ENCODE measurements around the gene RAD51B.
"Not testable (repeated sequence)": the region's sequence is repeated elsewhere in the genome, so short reads cannot be mapped to it uniquely, and the experiment has no call there.

RAD51B gene

DNA sequence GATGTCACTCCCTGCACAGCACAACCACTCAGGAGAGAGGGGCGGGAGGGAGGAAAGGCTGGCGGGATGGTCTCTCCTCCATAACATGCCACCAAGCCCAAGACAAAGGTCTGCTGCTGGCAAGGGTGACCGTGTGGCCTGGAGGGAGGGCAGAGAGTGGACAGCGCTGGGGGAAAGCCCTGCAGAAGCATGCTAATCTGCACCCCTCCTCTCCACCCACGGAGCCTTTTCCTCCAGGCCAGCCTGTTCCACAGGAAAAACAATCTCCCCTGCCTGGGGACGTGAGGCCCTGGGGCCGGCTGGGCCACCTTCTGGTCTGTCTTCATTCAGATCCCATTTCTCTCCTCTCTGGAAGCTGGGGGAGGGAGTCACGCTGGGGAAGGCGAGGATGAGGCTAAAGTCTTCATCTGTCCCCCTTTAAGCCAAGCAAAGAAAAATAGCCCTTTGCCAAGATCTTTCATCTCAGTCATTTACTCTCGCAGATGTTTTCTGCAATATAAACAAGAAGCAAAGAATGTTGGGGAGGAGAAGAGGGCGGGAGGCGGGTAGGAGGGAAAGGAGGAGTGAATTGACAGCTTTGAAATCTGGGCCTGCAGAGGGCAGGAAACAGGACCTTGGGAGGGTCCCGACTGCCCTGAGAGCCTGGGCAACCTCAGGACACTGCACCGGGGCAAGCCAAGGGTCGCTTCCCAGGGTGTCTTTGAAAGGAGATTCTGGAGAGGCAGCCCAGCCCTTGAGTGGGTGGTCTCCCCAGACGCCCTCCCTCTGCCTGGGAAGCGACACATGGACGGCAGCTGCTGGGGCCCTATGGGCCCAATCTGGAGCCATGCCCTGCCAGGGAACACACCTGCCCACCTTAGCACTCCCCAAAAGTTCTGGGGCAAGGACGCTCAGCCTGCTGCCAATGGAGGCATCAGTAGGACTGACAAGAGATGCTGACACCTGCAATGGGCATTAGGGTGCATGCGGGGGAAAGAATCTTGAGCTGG lies 839.7 kb downstream of the RAD51B start:
- TF ChIP-seq, protein P1, sequence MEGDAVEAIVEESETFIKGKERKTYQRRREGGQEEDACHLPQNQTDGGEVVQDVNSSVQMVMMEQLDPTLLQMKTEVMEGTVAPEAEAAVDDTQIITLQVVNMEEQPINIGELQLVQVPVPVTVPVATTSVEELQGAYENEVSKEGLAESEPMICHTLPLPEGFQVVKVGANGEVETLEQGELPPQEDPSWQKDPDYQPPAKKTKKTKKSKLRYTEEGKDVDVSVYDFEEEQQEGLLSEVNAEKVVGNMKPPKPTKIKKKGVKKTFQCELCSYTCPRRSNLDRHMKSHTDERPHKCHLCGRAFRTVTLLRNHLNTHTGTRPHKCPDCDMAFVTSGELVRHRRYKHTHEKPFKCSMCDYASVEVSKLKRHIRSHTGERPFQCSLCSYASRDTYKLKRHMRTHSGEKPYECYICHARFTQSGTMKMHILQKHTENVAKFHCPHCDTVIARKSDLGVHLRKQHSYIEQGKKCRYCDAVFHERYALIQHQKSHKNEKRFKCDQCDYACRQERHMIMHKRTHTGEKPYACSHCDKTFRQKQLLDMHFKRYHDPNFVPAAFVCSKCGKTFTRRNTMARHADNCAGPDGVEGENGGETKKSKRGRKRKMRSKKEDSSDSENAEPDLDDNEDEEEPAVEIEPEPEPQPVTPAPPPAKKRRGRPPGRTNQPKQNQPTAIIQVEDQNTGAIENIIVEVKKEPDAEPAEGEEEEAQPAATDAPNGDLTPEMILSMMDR (conservative IDR thresholded peaks at IDR 0.05; ENCODE audit: low read depth, low read length) = no peak
- DNase-seq (ENCODE audit: low read depth) = no peak
- H3K4me3 ChIP-seq (ENCODE audit: low read length) = no peak overlapping the region

DNA sequence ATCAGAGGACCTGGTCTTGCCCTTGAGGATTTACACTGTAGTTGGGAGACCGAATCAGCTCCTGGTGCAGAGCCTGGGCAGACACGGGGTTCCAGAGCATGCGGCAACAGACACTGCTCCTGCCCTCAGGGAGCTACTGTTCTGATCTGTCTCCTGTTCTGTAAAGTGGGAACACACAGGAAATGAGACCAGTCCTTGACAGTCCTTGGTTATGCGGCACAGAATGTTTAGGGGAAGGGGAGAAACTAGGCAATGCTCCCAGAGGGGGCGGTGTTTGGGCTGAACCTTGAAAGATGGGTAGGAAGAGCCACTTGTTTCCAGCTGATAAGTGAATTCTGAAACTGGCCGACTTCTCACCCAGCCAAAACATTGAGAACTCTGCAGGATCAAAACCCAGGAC lies 840.9 kb downstream of the RAD51B start:
- TF ChIP-seq, protein P1 (conservative IDR thresholded peaks at IDR 0.05; ENCODE audit: low read depth, low read length) = no peak
- DNase-seq (ENCODE audit: low read depth) = no peak

DNA sequence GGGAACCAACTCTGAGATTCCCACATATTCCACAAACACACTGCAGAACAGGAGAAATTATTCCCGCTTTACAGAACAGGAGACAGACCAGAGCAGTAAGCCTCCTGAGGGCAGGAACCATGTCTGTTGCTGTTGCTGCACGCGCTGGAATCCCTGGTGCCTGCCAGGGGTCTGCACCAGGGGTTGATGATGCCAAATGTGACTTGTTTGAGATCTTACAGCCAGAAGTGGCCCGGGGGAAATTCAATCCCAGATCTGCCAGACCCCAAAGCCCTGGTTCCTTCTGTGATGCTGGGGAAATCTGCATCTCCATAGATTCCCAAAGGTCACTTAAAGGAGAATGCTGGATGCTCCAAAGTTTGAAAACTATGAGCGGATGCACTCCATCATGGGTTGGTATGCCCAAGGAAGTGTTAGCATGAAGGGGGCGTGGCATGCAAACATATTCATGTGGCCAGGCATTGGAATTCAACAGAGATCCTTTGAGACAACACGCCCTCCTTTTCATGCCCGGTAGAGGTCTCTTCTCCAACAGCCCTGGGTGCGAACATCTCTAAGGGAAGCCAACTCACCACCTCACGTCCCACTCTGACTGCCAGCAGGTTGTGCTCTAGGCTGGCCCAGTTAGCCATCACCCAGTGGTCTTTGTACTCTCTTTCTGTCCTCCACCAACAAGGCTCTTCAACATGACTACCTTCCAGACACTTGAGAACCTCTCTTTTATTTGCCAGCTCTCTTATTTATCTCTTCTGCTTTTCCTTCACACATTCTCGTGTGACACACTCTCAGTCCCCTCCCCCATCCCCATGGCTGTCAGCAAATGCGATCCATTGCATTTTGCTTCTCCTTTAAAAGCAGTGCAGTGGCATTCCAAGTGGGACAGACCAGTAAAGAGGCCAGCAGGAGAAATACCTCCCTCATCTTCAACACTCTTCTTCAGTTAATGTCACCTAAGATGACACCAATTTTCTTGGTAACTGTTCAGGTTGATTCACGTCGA lies 841.9 kb downstream of the RAD51B start:
- no peak overlapping the region for H3K4me3 ChIP-seq (ENCODE audit: low read length)
- TF ChIP-seq, protein P1 (conservative IDR thresholded peaks at IDR 0.05; ENCODE audit: low read depth, low read length) = no peak
- DNase-seq (ENCODE audit: low read depth) = no peak

More for the DNA sequence above, 840.9 kb downstream of the RAD51B start:
- H3K4me3 ChIP-seq (ENCODE audit: low read length) = no peak overlapping the region

DNA sequence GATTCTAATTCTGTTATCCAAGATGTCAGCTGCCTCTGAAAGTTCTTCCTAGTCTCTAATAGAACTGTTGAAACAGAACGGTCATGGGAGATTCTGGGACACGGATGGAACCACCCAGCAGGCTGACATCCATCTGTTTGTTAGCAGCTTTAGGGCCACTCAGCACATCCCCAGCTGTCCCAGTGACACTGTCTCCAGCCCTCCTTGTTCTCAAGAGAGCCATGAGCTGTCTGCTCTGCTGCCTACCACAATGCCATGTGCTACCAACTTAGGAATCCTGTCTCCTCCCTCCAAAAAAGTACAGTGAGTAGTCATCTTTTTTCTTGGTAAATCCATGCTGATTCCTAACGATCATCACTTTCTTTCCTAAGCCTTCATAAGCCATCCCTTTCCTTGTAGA lies 842.8 kb downstream of the RAD51B start:
- TF ChIP-seq, protein P1 (conservative IDR thresholded peaks at IDR 0.05; ENCODE audit: low read depth, low read length) = no peak
- H3K4me3 ChIP-seq (ENCODE audit: low read length) = no peak overlapping the region
- DNase-seq (ENCODE audit: low read depth) = no peak

DNA sequence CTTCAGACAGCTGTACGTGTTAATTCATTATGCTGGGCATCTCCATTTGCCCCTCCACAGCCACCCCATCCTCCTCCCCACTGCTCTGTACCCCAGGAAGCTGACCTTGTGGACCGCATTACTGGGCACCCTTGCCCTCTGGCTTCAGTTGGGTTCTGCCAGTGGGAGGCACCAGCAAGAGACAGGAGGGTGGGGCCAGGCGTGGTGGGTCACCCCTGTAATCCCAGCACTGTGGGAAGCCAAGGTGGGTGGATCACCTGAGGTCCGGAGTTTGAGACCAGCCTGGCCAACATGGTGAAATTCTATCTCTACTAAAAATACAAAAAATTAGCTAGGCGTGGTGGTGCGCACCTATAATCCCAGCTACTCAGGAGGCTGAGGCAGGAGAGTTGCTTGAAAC lies 843.2 kb downstream of the RAD51B start:
- not testable (repeated sequence) for DNase-seq (ENCODE audit: low read depth); H3K4me3 ChIP-seq (ENCODE audit: low read length)

DNA sequence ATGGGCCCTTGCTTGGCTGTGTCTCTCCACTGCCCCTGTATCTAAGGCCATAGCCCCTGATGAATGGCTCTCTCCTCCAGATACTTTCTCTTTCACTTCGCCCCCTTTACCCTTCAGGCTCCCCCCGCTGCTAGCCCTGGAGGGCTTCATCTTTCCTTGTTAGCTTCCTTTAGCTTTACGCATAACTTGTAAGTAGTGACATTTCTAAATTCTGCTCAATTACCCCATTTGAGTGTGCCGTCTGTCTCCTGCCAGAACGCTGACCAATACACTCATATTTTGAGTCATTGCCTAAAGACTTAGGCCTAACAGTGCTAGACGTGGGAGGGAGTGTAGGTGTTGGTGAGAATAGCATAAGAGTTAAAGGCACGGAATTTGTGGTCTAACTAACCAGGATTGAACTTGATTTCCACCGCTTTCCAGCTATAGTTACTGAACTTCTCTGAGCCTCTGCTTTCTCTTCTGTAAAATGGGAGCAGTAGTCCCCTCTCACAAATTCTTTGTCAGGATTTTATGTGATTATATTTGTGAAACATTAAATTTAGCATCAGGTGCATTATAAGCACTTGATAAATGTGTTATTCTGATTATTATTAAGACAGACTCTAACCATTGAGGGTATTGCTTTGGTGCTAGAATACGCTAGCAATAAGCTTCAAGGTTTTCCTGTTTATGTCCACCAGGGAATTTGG lies 844.0 kb downstream of the RAD51B start:
- TF ChIP-seq, protein P1 (conservative IDR thresholded peaks at IDR 0.05; ENCODE audit: low read depth, low read length) = no peak
- no peak for DNase-seq (ENCODE audit: low read depth)
- H3K4me3 ChIP-seq (ENCODE audit: low read length) = no peak overlapping the region
